Muscle layer of duodenum (tissue), 2 donors: ENCODE data around the gene ACTL10.
"Not testable (repeated sequence)": the region's sequence is repeated elsewhere in the genome, so short reads cannot be mapped to it uniquely, and the experiment has no call there.

Experiments used
- H3K27ac ChIP-seq: one replicate; pipeline ENCODE4 v1.7.0; 2013; ENCODE audit warnings: mild to moderate bottlenecking, low read length
- H3K27me3 ChIP-seq: one replicate; pipeline ENCODE4 v1.7.0; 2013; ENCODE audit warnings: low read depth, mild to moderate bottlenecking, control low read depth, low read length
- H3K36me3 ChIP-seq, 2 donors: one replicate each; pipeline ENCODE4 v1.7.0; 2013; ENCODE audit warnings: low read length in 2 of 2, control low read depth in 1 of 2, mild to moderate bottlenecking in 1 of 2; ENCODE audit not compliant: insufficient read depth in 2 of 2, control insufficient read depth in 1 of 2
- H3K4me1 ChIP-seq, 2 donors: one replicate each; pipeline ENCODE4 v1.7.0; 2013; ENCODE audit warnings: low read length in 2 of 2, mild to moderate bottlenecking in 2 of 2, control low read depth in 1 of 2, moderate library complexity in 1 of 2; ENCODE audit not compliant: insufficient read depth in 2 of 2, control insufficient read depth in 1 of 2
- H3K4me3 ChIP-seq, 2 donors: one replicate each; pipeline ENCODE4 v1.7.0; 2013; ENCODE audit warnings: low read length in 2 of 2, low read depth in 1 of 2, mild to moderate bottlenecking in 1 of 2
- H3K9me3 ChIP-seq, 2 donors: one replicate each; pipeline ENCODE4 v1.7.0; 2013; ENCODE audit warnings: low read length in 2 of 2, control low read depth in 1 of 2, mild to moderate bottlenecking in 1 of 2; ENCODE audit not compliant: control insufficient read depth in 1 of 2
- donor health status: healthy.

The ACTL10 gene

GRCh38 chr20:33635341-33635740, 31.4 kb upstream of the ACTL10 start:
- H3K36me3 ChIP-seq = peaks cover 30 to 51% of the 10 kb centered on the region in 2 donors
- H3K4me3 ChIP-seq = no peak overlapping the region
- no peaks in the 10 kb centered on the region for H3K9me3 ChIP-seq

DNA sequence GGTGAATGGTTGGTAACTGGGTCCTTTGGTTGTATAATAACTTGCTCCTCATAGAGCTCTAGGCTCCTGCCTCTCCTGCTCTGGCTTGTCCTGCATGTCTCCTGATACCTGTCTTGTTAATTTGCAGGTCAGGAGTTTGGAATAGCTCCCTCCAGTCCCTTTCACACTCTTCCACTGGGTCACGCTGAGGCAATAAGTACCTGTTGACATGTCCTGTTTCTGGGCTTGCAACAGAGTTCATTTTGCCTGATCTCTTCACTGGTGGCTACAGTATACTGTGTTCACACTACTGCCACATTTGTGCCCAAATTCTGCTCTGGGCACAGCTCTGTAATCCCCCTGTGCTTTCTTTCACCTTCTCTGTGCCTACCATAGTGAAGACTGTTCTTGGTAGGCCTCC, 30.0 kb upstream of the ACTL10 start:
- Histone ChIP-seq H3K36me3 (peaks cover 26 to 52% of the 10 kb centered on the region in 2 donors), H3K4me3 (no peak overlapping the region), H3K9me3 (no peaks in the 10 kb centered on the region), H3K27ac (no peak overlapping the region), H3K27me3 (no peaks in the 10 kb centered on the region), H3K4me1 (no peaks in the 10 kb centered on the region)

More at GRCh38 chr20:33635341-33635740, 31.4 kb upstream of the ACTL10 start:
- Histone ChIP-seq H3K4me1 (no peaks in the 10 kb centered on the region), H3K27ac (no peak overlapping the region), H3K27me3 (no peaks in the 10 kb centered on the region)

DNA sequence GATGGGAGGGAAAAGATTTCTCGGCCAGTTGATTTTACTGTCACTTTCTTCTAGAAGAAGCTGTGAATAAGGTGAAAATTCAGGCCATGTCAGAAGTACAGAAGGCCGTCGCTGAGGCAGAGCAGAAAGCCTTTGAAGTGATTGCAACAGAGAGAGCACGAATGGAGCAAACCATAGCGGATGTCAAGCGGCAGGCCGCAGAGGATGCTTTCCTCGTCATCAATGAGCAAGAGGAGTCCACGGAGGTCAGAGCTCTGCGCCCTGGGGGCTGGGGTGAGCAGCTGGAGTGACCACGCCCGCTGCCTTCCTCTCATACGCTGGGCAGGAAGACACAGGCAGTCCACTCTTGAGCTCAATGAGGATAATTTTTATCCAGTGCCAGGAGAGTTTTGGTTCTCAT, 26.5 kb upstream of the ACTL10 start:
- Histone ChIP-seq H3K27ac (no peak overlapping the region), H3K9me3 (no peaks in the 10 kb centered on the region), H3K27me3 (no peaks in the 10 kb centered on the region), H3K36me3 (peaks cover 40 to 71% of the 10 kb centered on the region in 2 donors), H3K4me3 (no peak overlapping the region), H3K4me1 (no peaks in the 10 kb centered on the region)

DNA sequence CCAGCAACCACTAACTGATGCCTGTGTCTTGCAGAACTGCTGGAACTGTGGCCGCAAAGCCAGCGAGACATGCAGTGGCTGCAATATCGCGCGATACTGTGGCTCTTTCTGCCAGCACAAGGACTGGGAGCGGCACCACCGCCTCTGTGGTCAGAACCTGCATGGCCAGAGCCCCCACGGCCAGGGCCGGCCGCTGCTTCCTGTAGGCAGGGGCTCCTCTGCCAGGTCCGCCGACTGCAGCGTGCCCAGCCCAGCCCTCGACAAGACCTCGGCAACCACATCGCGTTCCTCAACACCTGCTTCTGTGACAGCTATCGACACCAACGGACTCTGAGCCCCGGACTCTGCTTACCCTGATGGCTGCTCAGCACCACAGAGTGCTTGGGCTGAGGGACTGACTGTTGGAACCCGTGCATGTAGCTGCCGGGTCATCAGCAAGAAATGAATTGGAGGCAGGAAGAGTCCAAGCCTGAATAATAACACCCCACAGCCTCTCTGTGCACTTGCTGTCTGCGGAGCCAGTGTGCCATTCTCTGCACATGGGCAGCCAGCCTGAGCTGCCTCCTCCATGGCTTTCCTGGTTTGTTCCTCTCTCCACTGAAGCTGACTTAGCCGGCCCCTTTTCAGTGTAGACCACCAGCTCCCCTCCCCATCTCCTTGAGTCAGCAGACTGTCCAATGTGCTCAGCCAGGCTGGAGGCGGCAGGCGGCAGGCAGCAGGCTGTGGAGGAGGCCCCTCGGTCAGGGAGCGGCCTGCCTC, 22.3 kb upstream of the ACTL10 start:
- no peak overlapping the region for H3K4me3 ChIP-seq
- H3K36me3 ChIP-seq = peaks cover 27 to 57% of the 10 kb centered on the region in 2 donors
- H3K4me1 ChIP-seq = peaks cover 3 to 15% of the 10 kb centered on the region in 2 donors
- H3K27ac ChIP-seq = no peak overlapping the region
- no peaks in the 10 kb centered on the region for H3K9me3 ChIP-seq
- no peaks in the 10 kb centered on the region for H3K27me3 ChIP-seq

DNA sequence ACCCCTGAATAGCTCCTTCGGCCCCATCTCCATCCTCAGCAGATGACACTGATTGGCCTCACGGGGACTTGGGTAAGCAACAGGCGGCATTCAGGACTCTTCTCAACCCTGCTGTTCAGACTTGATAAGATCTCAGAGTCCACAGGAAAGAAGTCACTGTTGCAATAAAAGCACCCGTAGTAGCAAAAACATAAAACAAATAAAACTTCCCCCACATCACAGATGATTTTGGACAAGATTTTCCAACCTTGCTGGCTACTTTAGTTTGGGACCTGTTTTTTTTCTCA, 21.7 kb upstream of the ACTL10 start:
- Histone ChIP-seq H3K4me3 (no peak overlapping the region), H3K27ac (no peak overlapping the region), H3K36me3 (peaks cover 22 to 53% of the 10 kb centered on the region in 2 donors), H3K27me3 (no peaks in the 10 kb centered on the region), H3K4me1 (peaks cover 3 to 15% of the 10 kb centered on the region in 2 donors), H3K9me3 (no peaks in the 10 kb centered on the region)

DNA sequence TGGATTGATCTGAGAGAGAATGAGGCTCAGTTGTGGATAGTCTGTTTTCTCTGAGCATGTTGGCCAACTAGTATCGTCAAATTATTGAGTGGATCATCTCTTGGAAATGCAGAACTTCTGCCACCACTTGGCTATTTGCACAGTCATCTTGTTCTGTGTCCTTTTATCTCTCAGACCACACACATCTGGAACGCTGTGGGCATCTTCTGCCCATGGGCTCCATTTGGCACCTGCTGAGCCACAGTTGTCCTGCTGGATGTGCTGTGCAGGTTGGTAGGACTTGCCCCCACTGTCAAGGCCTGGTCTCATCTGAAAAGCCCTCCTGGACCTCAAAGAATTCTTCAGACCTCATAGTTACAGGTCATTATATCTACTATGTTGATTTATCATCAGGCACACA, 21.3 kb upstream of the ACTL10 start:
- H3K36me3 ChIP-seq = peaks cover 21 to 49% of the 10 kb centered on the region in 2 donors
- H3K27me3 ChIP-seq = no peaks in the 10 kb centered on the region
- H3K4me1 ChIP-seq = peaks cover 3 to 15% of the 10 kb centered on the region in 2 donors

DNA sequence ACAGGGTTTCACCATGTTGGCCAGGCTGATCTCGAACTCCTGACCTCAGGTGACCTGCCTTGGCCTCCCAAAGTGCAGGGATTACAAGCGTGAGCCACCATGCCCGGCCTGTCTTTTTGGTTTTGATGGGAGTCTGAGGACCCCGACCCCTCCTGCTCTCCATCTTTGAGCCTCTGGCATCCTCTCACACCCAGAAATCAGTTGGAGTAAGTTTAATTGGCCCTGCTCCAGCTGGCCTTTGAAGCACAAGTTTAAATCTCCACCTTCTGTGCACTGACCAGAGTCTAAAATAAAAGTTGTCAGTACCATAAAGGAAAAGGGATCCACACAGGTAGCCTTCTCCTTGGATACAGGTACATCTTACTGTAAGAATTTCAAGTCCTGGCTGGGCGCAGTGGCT, 20.6 kb upstream of the ACTL10 start:
- Histone ChIP-seq H3K27ac (no peak overlapping the region), H3K4me1 (peaks cover 3 to 15% of the 10 kb centered on the region in 2 donors), H3K27me3 (no peaks in the 10 kb centered on the region), H3K4me3 (no peak overlapping the region), H3K36me3 (peaks cover 21 to 42% of the 10 kb centered on the region in 2 donors), H3K9me3 (no peaks in the 10 kb centered on the region)

More for the DNA sequence above, 21.3 kb upstream of the ACTL10 start:
- Histone ChIP-seq H3K4me3 (no peak overlapping the region), H3K9me3 (no peaks in the 10 kb centered on the region), H3K27ac (no peak overlapping the region)

GRCh38 chr20:33646959-33647602, 19.7 kb upstream of the ACTL10 start:
- H3K27ac ChIP-seq, H3K4me3 ChIP-seq: not testable (repeated sequence)

GRCh38 chr20:33647603-33648395, 18.9 kb upstream of the ACTL10 start:
- Histone ChIP-seq H3K36me3 (peaks cover 21 to 28% of the 10 kb centered on the region in 2 donors), H3K27me3 (no peaks in the 10 kb centered on the region), H3K27ac (no peak overlapping the region), H3K4me1 (peaks cover 3 to 15% of the 10 kb centered on the region in 2 donors), H3K9me3 (no peaks in the 10 kb centered on the region), H3K4me3 (no peak overlapping the region)

More at GRCh38 chr20:33646959-33647602, 19.7 kb upstream of the ACTL10 start:
- H3K9me3 ChIP-seq, H3K27me3 ChIP-seq: not testable (repeated sequence)
- peaks cover 3 to 15% of the 10 kb centered on the region in 2 donors for H3K4me1 ChIP-seq
- H3K36me3 ChIP-seq = peaks cover 21 to 34% of the 10 kb centered on the region in 2 donors

- H3K4me3 ChIP-seq = no peak overlapping the region
- H3K27ac ChIP-seq = no peak overlapping the region
Measured at GRCh38 chr20:33648396-33649004, 18.2 kb upstream of the ACTL10 start.

DNA sequence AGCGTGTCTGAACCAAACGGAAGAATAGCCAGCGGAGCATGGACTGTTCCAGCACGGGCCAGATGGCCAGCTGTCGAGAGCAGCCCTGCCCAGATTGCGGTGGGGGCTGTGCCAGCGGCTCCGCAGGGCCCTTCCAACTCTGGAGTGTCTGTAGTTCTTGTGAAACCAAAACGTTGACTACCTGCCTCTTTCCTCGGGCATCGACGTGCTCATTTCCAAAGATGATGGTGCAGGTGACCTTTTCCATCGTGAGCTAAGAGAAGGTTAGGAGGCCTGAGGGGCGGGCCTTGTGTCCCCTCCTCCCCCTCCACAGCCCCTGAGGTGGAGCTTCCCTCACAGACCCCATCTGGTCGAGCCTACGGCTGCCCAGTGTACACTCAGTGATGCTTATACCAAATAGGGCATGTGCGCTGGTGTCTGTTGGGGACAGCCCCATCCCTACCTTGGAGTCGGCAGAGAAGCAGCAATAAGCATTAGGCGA, 17.5 kb upstream of the ACTL10 start:
- Histone ChIP-seq H3K9me3 (no peaks in the 10 kb centered on the region), H3K4me3 (peak overlapping the region in 1 of 2 donors; percentile 1), H3K4me1 (peaks cover 11 to 25% of the 10 kb centered on the region in 2 donors), H3K27ac (no peak overlapping the region), H3K27me3 (no peaks in the 10 kb centered on the region), H3K36me3 (peaks cover 16 to 17% of the 10 kb centered on the region in 2 donors)

More at GRCh38 chr20:33648396-33649004, 18.2 kb upstream of the ACTL10 start:
- peaks cover 21 to 22% of the 10 kb centered on the region in 2 donors for H3K36me3 ChIP-seq
- H3K9me3 ChIP-seq = no peaks in the 10 kb centered on the region
- peaks cover 5 to 22% of the 10 kb centered on the region in 2 donors for H3K4me1 ChIP-seq
- no peaks in the 10 kb centered on the region for H3K27me3 ChIP-seq
